ENCODE data around the gene ABHD11. TPM values are rescaled to one million over a fixed set of nuclear protein-coding genes. Genes with fewer than 3 reads are reported as not detected.

The ABHD11 gene
- total and polyA plus RNA-seq, 7 donors = 5.4 to 91.3 (median 13.0) TPM

- H3K27me3 ChIP-seq = no peaks in the 10 kb centered on the region
- 87 to 89% methylated on average over 4 of the region's 4 CpGs for WGBS, 2 donors
- H3K4me1 ChIP-seq = no peaks in the 10 kb centered on the region
- H3K4me3 ChIP-seq = no peak overlapping the region
- TF ChIP-seq POLR2AphosphoS5 (IDR thresholded peaks at IDR 0.05) (no peak), POLR2A (IDR thresholded peaks at IDR 0.05) (no peak), CTCF (IDR thresholded peaks at IDR 0.05) (no peak), EP300 (IDR thresholded peaks at IDR 0.05) (no peak)
- no peak overlapping the region for H3K27ac ChIP-seq
- no peak for DNase-seq
- intact Hi-C loops (cut with DNase I) = no loop called here
- H3K36me3 ChIP-seq = peaks cover 35 to 96% (median 50%) of the 10 kb centered on the region in 4 donors
- no peaks in the 10 kb centered on the region for H3K9me3 ChIP-seq
Observed at GRCh38 chr7:73696372-73696771, 42.2 kb downstream of the ABHD11 start.

GRCh38 chr7:73690646-73691045 is 48.0 kb downstream of the ABHD11 start:
- H3K4me3 ChIP-seq = no peak overlapping the region
- TF ChIP-seq EP300 (IDR thresholded peaks at IDR 0.05) = no peak
- no peak for TF ChIP-seq POLR2A (IDR thresholded peaks at IDR 0.05)
- no peak for TF ChIP-seq CTCF (IDR thresholded peaks at IDR 0.05)
- TF ChIP-seq POLR2AphosphoS5 (IDR thresholded peaks at IDR 0.05) = no peak
- no peaks in the 10 kb centered on the region for H3K9me3 ChIP-seq
- WGBS, 2 donors = 86 to 90% methylated on average over 7 of the region's 7 CpGs
- H3K36me3 ChIP-seq = peaks cover 13 to 92% (median 54%) of the 10 kb centered on the region in 4 donors
- H3K27ac ChIP-seq = no peak overlapping the region
- intact Hi-C loops (cut with DNase I) = no loop called here
- DNase-seq = no peak
- no peaks in the 10 kb centered on the region for H3K27me3 ChIP-seq
- no peaks in the 10 kb centered on the region for H3K4me1 ChIP-seq

DNA sequence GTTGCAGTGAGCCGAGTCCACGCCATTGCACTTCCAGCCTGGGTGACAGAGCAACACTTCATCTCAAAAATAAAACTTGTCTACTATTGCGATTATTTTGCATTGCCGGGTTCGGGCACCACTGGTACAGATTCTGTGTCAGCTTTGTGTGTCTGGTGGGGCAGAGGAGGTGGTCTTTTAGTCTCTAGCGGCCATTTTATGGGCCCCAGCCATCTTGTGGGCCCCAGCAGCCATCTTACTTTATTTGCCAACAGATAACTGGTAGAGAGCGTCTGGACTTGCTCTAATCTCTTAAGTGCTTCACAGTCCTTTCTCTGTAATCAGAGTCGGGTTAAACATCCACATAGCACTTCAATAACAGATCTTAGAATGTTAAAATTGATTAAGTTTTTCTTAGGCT is 50.3 kb downstream of the ABHD11 start:
- no peak overlapping the region for H3K27ac ChIP-seq
- 94 to 95% methylated on average over 8 of the region's 8 CpGs for WGBS, 2 donors
- peaks cover 0 to 10% (median 8%) of the 10 kb centered on the region in 4 donors for H3K4me1 ChIP-seq
- TF ChIP-seq EP300 (IDR thresholded peaks at IDR 0.05) (no peak), CTCF (IDR thresholded peaks at IDR 0.05) (no peak), POLR2A (IDR thresholded peaks at IDR 0.05) (no peak)
- no peak overlapping the region for H3K4me3 ChIP-seq
- intact Hi-C loops (cut with DNase I) = no loop called here
- H3K9me3 ChIP-seq = no peaks in the 10 kb centered on the region
- H3K27me3 ChIP-seq = no peaks in the 10 kb centered on the region
- no peak for DNase-seq
- peaks cover 4 to 68% (median 40%) of the 10 kb centered on the region in 4 donors for H3K36me3 ChIP-seq

Small RNAs within 50 kb of the gene (small RNA-seq; reads per million reads assigned to genes)
- gene MIR4284 = 0 to 0.06 (median 0) reads per million in 3 donors
- gene RN7SL265P = 0 reads per million in 3 donors

Other genes starting within 250 kb of the ABHD11 start
- gene BAZ1B, start 216.5 kb downstream of the ABHD11 start, total RNA-seq = 10 to 100 TPM; 47.2 to 67.3 (median 53.5) TPM
- gene BAZ1B, start 216.5 kb downstream of the ABHD11 start, polyA plus RNA-seq = 10 to 100 TPM; 13.8 to 33.4 (median 17.1) TPM
- 100 to 1,000 TPM; 113 to 155 (median 129) TPM for gene BCL7B, start 181.1 kb downstream of the ABHD11 start, total RNA-seq
- gene BCL7B, start 181.1 kb downstream of the ABHD11 start, polyA plus RNA-seq = 100 to 1,000 TPM in 1 of 3 donors, 10 to 100 TPM in 2; 58.1 to 114 (median 95.7) TPM
- gene TBL2, start 160.2 kb downstream of the ABHD11 start, total RNA-seq = 10 to 100 TPM; 17.1 to 29.6 (median 26.9) TPM
- 10 to 100 TPM in 1 of 3 donors, 1 to 10 TPM in 2; 5.4 to 28.2 (median 6.2) TPM for gene TBL2, start 160.2 kb downstream of the ABHD11 start, polyA plus RNA-seq
- 10 to 100 TPM in 2 of 4 donors, 1 to 10 TPM in 2; 2.5 to 15.0 (median 10.8) TPM for gene MLXIPL, start 114.3 kb downstream of the ABHD11 start, total RNA-seq
- 10 to 100 TPM in 1 of 3 donors, 1 to 10 TPM in 2; 1.6 to 11.9 (median 4.8) TPM for gene MLXIPL, start 114.3 kb downstream of the ABHD11 start, polyA plus RNA-seq
- gene VPS37D, start 71.0 kb downstream of the ABHD11 start, total RNA-seq = 1 to 10 TPM; 1.6 to 8.7 (median 4.4) TPM
- gene VPS37D, start 71.0 kb downstream of the ABHD11 start, polyA plus RNA-seq = 1 to 10 TPM in 1 of 3 donors, under 1 TPM in 1, not detected in 1; 0.60 to 1.0 TPM
- gene DNAJC30, start 55.3 kb downstream of the ABHD11 start, total RNA-seq = 1 to 10 TPM; 3.3 to 7.6 (median 5.8) TPM
- 1 to 10 TPM; 5.1 to 9.4 (median 6.6) TPM for gene DNAJC30, start 55.3 kb downstream of the ABHD11 start, polyA plus RNA-seq
- 10 to 100 TPM; 36.8 to 42.4 (median 39.0) TPM for gene BUD23, start 55.2 kb downstream of the ABHD11 start, total RNA-seq
- gene BUD23, start 55.2 kb downstream of the ABHD11 start, polyA plus RNA-seq = 10 to 100 TPM; 34.2 to 86.8 (median 36.0) TPM
- gene STX1A, start 19.1 kb downstream of the ABHD11 start, total RNA-seq = 10 to 100 TPM; 16.1 to 24.6 (median 19.8) TPM
- gene STX1A, start 19.1 kb downstream of the ABHD11 start, polyA plus RNA-seq = 1 to 10 TPM; 1.8 to 5.7 (median 2.4) TPM
- 1 to 10 TPM in 1 of 4 donors, under 1 TPM in 1, not detected in 2; 0.71 to 1.1 TPM for gene CLDN3, start 31.5 kb upstream of the ABHD11 start, total RNA-seq
- 100 to 1,000 TPM; 174 to 705 (median 231) TPM for gene CLDN3, start 31.5 kb upstream of the ABHD11 start, polyA plus RNA-seq
- gene CLDN4, start 92.2 kb upstream of the ABHD11 start, total RNA-seq = under 1 TPM in 2 of 4 donors, not detected in 2; 0.16 to 0.71 TPM
- 100 to 1,000 TPM; 210 to 690 (median 293) TPM for gene CLDN4, start 92.2 kb upstream of the ABHD11 start, polyA plus RNA-seq
- 1 to 10 TPM in 3 of 4 donors, under 1 TPM in 1; 0.99 to 5.5 (median 2.1) TPM for gene METTL27, start 103.7 kb upstream of the ABHD11 start, total RNA-seq
- 10 to 100 TPM in 1 of 3 donors, 1 to 10 TPM in 2; 2.1 to 12.3 (median 4.8) TPM for gene METTL27, start 103.7 kb upstream of the ABHD11 start, polyA plus RNA-seq
- not detected for gene TMEM270, start 122.4 kb upstream of the ABHD11 start, total RNA-seq
- under 1 TPM in 1 of 3 donors, not detected in 2; 0.39 TPM for gene TMEM270, start 122.4 kb upstream of the ABHD11 start, polyA plus RNA-seq